PC-9 (cell line): Measurements from ENCODE around the gene ALDOC. TPM values are rescaled to one million over a fixed set of nuclear protein-coding genes. Genes with fewer than 3 reads are reported as not detected.

ENCODE experiments used
- BruUV-seq: library from RNA; stranded (reverse); fragments of 400-500 nt; replicated peaks from 2 replicates; lab custom pipeline; 2021; lab: Mats Ljungman, UMichigan
- CTCF ChIA-PET: fragments of 300-600 bp; sonication (Branson Sonifier 250); formaldehyde crosslinking; loops from one replicate; lab custom pipeline; 2022; ENCODE audit warnings: antibody characterized with exemption; lab: Charles Lee
- POLR2A ChIA-PET: fragments of 300-600 bp; sonication (Branson Sonifier 250); formaldehyde crosslinking; loops from one replicate; lab custom pipeline; 2022; ENCODE audit warnings: antibody characterized with exemption; ENCODE audit not compliant: unreplicated experiment; lab: Charles Lee
- DNase-seq, 2 experiments: peaks; one replicate each; pipeline versions ENCODE4 v3.0.0 to v3.0.0-alpha.2; 2015 to 2022; ENCODE audit warnings: mixed read lengths in 1 of 2
- H2AFZ ChIP-seq: fragments of 200-600 bp; sonication (generic); 2 replicates; pipeline ENCODE4 v1.8.1; 2017; ENCODE audit warnings: antibody characterized with exemption
- H3F3A ChIP-seq: fragments of 200-600 bp; sonication (generic); 2 replicates; pipeline ENCODE4 v1.8.1; 2017; ENCODE audit warnings: antibody characterized with exemption, mild to moderate bottlenecking, low read depth; ENCODE audit not compliant: insufficient read depth
- H3K27ac ChIP-seq: fragments of 200-600 bp; sonication (generic); 2 replicates; pipeline ENCODE4 v1.6.1; 2016; ENCODE audit warnings: mixed run types
- H3K27me3 ChIP-seq: fragments of 200-600 bp; sonication (generic); 2 replicates; pipeline ENCODE4 v1.6.1; 2016; ENCODE audit warnings: low read depth, mixed run types; ENCODE audit not compliant: insufficient read depth
- H3K36me3 ChIP-seq: fragments of 200-600 bp; sonication (generic); 2 replicates; pipeline ENCODE4 v1.6.1; 2016; ENCODE audit warnings: low read depth, mixed run types
- H3K4me1 ChIP-seq: fragments of 200-600 bp; sonication (generic); replicated peaks from 2 replicates; pipeline ENCODE4 v1.6.1; 2016; ENCODE audit warnings: mixed run types; ENCODE audit not compliant: insufficient read depth
- H3K4me2 ChIP-seq: fragments of 200-600 bp; sonication (generic); 2 replicates; pipeline ENCODE4 v1.6.1; 2017; ENCODE audit warnings: mixed run types
- H3K4me3 ChIP-seq: fragments of 200-600 bp; sonication (generic); 2 replicates; pipeline ENCODE4 v1.6.1; 2016; ENCODE audit warnings: mixed run types
- H3K79me2 ChIP-seq: fragments of 200-600 bp; sonication (generic); 2 replicates; pipeline ENCODE4 v1.6.1; 2017; ENCODE audit warnings: low read depth, mixed run types
- H3K9me2 ChIP-seq: fragments of 200-600 bp; sonication (generic); 2 replicates; pipeline ENCODE4 v1.8.1; 2017; ENCODE audit warnings: mild to moderate bottlenecking; ENCODE audit not compliant: insufficient read depth
- H3K9me3 ChIP-seq: fragments of 200-600 bp; sonication (generic); 2 replicates; pipeline ENCODE4 v1.8.1; 2016; ENCODE audit warnings: low read depth; ENCODE audit not compliant: insufficient read depth
- H4K20me1 ChIP-seq: fragments of 200-600 bp; sonication (generic); 2 replicates; pipeline ENCODE4 v1.8.1; 2017; ENCODE audit not compliant: insufficient read depth
- EZH2 ChIP-seq: fragments of 200-600 bp; sonication (generic); IDR thresholded peaks from 2 replicates; pipeline ENCODE4 v1.8.0; 2017; ENCODE audit warnings: antibody characterized with exemption, low read depth
- intact Hi-C: fragments of 100-400 bp; cut with micrococcal nuclease; formaldehyde crosslinking; loops from one replicate; pipeline ENCODE4 v1.10.0; 2022; ENCODE audit not compliant: unreplicated experiment
- total RNA-seq: library from RNA; stranded (reverse); gene quantifications from 2 replicates; pipeline ENCODE4 v1.2.3, GENCODE V29; 2021
- TF ChIP-seq, protein P1 (sequence below): fragments of 200-600 bp; sonication (generic); conservative IDR thresholded peaks from 2 replicates; pipeline ENCODE4 v1.6.1; 2017; ENCODE audit warnings: mixed run types, antibody characterized with exemption, mild to moderate bottlenecking, moderate library complexity

ALDOC gene
- total RNA-seq, 1 experiment from 2014 or later: 21.6 TPM

- H4K20me1 ChIP-seq: no peaks in the 10 kb centered on the region
- H3K79me2 ChIP-seq: peaks cover 11% of the 10 kb centered on the region
- POLR2A ChIA-PET: interaction anchor here (0.5 to 0.7 kb wide), 6 partner anchors 26 to 937 kb away, joined by 3 to 15 read pairs (median 6); no protein-coding TSS in a partner anchor
- peak; percentile 84 to 92 for DNase-seq
- CTCF ChIA-PET: interaction anchor here (0.5 kb wide), 1 partner anchor 440 kb away, joined by 6 read pairs; no protein-coding TSS in a partner anchor
- H2AFZ ChIP-seq: peak within 1 kb of the TSS; percentile 95
- no TSS peak for BruUV-seq
- H3K9me3 ChIP-seq: no peaks in the 10 kb centered on the region
- peak within 1 kb of the TSS; percentile 88 for H3K4me2 ChIP-seq
- no peaks in the 10 kb centered on the region for H3K36me3 ChIP-seq
- no peaks in the 10 kb centered on the region for H3K9me2 ChIP-seq
- H3K27me3 ChIP-seq: no peaks in the 10 kb centered on the region
- no peak for TF ChIP-seq EZH2
- TF ChIP-seq, protein P1, sequence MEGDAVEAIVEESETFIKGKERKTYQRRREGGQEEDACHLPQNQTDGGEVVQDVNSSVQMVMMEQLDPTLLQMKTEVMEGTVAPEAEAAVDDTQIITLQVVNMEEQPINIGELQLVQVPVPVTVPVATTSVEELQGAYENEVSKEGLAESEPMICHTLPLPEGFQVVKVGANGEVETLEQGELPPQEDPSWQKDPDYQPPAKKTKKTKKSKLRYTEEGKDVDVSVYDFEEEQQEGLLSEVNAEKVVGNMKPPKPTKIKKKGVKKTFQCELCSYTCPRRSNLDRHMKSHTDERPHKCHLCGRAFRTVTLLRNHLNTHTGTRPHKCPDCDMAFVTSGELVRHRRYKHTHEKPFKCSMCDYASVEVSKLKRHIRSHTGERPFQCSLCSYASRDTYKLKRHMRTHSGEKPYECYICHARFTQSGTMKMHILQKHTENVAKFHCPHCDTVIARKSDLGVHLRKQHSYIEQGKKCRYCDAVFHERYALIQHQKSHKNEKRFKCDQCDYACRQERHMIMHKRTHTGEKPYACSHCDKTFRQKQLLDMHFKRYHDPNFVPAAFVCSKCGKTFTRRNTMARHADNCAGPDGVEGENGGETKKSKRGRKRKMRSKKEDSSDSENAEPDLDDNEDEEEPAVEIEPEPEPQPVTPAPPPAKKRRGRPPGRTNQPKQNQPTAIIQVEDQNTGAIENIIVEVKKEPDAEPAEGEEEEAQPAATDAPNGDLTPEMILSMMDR: no peak
- H3K4me1 ChIP-seq: peaks cover 17% of the 10 kb centered on the region
- H3K4me3 ChIP-seq: peak within 1 kb of the TSS; percentile 81
- H3K27ac ChIP-seq: no peak within 1 kb of the TSS
- intact Hi-C loops: no loop called here
- peaks cover 5% of the 10 kb centered on the region; the same call in 1 of the 2 replicates for H3F3A ChIP-seq
Measured at GRCh38 chr17:28571361-28572122, 5.2 kb downstream of the ALDOC start, which contains the start of gene PIGS. Gene PIGS (minus strand): TSS chr17:28571524. CDS start chr17:28571496, 28 bp downstream.

- intact Hi-C loops: no loop called here
- Histone ChIP-seq H3K4me2 (peak overlapping the region; percentile 88), H3K79me2 (peaks cover 11% of the 10 kb centered on the region), H3K9me2 (no peaks in the 10 kb centered on the region), H2AFZ (peak overlapping the region; percentile 95), H3F3A (peaks cover 2% of the 10 kb centered on the region; the same call in 1 of the 2 replicates), H4K20me1 (no peaks in the 10 kb centered on the region), H3K27ac (no peak overlapping the region), H3K36me3 (no peaks in the 10 kb centered on the region), H3K9me3 (no peaks in the 10 kb centered on the region), H3K4me3 (peak overlapping the region; percentile 81), H3K4me1 (peaks cover 17% of the 10 kb centered on the region), H3K27me3 (no peaks in the 10 kb centered on the region)
- peak in 1 of 2 experiments; percentile 25 for DNase-seq
- no TSS peak for BruUV-seq
- no peak for TF ChIP-seq EZH2
- CTCF ChIA-PET: interaction anchor here (0.5 kb wide), 1 partner anchor 439 kb away, joined by 6 read pairs; no protein-coding TSS in a partner anchor
- POLR2A ChIA-PET: interaction anchor here (0.5 to 0.7 kb wide), 4 partner anchors 63 to 938 kb away, joined by 3 to 7 read pairs (median 6); no protein-coding TSS in a partner anchor
Measured at GRCh38 chr17:28570716-28571360, 5.9 kb downstream of the ALDOC start.

- ChIA-PET POLR2A (no interaction called here), CTCF (no interaction called here)
- intact Hi-C loops: no loop called here
- DNase-seq: no peak
- Histone ChIP-seq H2AFZ (no peak overlapping the region), H3K4me3 (no peak overlapping the region), H3K27ac (no peak overlapping the region), H3K4me1 (peaks cover 17% of the 10 kb centered on the region), H3K79me2 (peaks cover 11% of the 10 kb centered on the region), H3K9me2 (no peaks in the 10 kb centered on the region), H4K20me1 (no peaks in the 10 kb centered on the region), H3K36me3 (no peaks in the 10 kb centered on the region), H3K9me3 (no peaks in the 10 kb centered on the region), H3K27me3 (no peaks in the 10 kb centered on the region), H3K4me2 (no peak overlapping the region), H3F3A (peaks cover 9% of the 10 kb centered on the region)
- TSS peak; percentile 17 for BruUV-seq
- TF ChIP-seq, protein P1: no peak
- TF ChIP-seq EZH2: no peak
Measured at GRCh38 chr17:28569446-28569845, 7.2 kb downstream of the ALDOC start.
